Measurements from ENCODE around the gene ANKS1B. TPM values are rescaled to one million over a fixed set of nuclear protein-coding genes. Genes with fewer than 3 reads are reported as not detected.

Gene ANKS1B
- total RNA-seq, 1 donor from 2014 or later, result 11.3 TPM

GRCh38 chr12:99453836-99454538, 530.7 kb downstream of the ANKS1B start:
- Mint-ChIP-seq H3K4me1 (ENCODE audit: low read depth, unreplicated experiment) (peaks cover 12% of the 10 kb centered on the region), H3K9me3 (ENCODE audit: unreplicated experiment) (no peaks in the 10 kb centered on the region), H3K36me3 (ENCODE audit: unreplicated experiment) (no peaks in the 10 kb centered on the region), H3K27me3 (ENCODE audit: unreplicated experiment) (no peaks in the 10 kb centered on the region), H3K4me3 (ENCODE audit: unreplicated experiment) (no peak overlapping the region), H3K27ac (ENCODE audit: unreplicated experiment) (no peak overlapping the region)
- TF ChIP-seq CTCF (IDR thresholded peaks at IDR 0.05; ENCODE audit: partially characterized antibody, unreplicated experiment), result no peak
- no peak for DNase-seq

GRCh38 chr12:99450036-99450630, 534.6 kb downstream of the ANKS1B start:
- Mint-ChIP-seq H3K9me3 (ENCODE audit: unreplicated experiment) (no peaks in the 10 kb centered on the region), H3K4me1 (ENCODE audit: low read depth, unreplicated experiment) (peaks cover 10% of the 10 kb centered on the region), H3K4me3 (ENCODE audit: unreplicated experiment) (no peak overlapping the region), H3K27me3 (ENCODE audit: unreplicated experiment) (no peaks in the 10 kb centered on the region), H3K36me3 (ENCODE audit: unreplicated experiment) (no peaks in the 10 kb centered on the region), H3K27ac (ENCODE audit: unreplicated experiment) (no peak overlapping the region)
- TF ChIP-seq CTCF (IDR thresholded peaks at IDR 0.05; ENCODE audit: partially characterized antibody, unreplicated experiment), result no peak
- no peak for DNase-seq

GRCh38 chr12:99444859-99445316, 539.8 kb downstream of the ANKS1B start:
- no peak overlapping the region for H3K27ac Mint-ChIP-seq (ENCODE audit: unreplicated experiment)
- no peaks in the 10 kb centered on the region for H3K9me3 Mint-ChIP-seq (ENCODE audit: unreplicated experiment)
- H3K27me3 Mint-ChIP-seq (ENCODE audit: unreplicated experiment), result no peaks in the 10 kb centered on the region
- no peak for TF ChIP-seq CTCF (IDR thresholded peaks at IDR 0.05; ENCODE audit: partially characterized antibody, unreplicated experiment)
- H3K4me1 Mint-ChIP-seq (ENCODE audit: low read depth, unreplicated experiment), result no peaks in the 10 kb centered on the region
- no peaks in the 10 kb centered on the region for H3K36me3 Mint-ChIP-seq (ENCODE audit: unreplicated experiment)
- H3K4me3 Mint-ChIP-seq (ENCODE audit: unreplicated experiment), result no peak overlapping the region
- DNase-seq, result no peak

DNA sequence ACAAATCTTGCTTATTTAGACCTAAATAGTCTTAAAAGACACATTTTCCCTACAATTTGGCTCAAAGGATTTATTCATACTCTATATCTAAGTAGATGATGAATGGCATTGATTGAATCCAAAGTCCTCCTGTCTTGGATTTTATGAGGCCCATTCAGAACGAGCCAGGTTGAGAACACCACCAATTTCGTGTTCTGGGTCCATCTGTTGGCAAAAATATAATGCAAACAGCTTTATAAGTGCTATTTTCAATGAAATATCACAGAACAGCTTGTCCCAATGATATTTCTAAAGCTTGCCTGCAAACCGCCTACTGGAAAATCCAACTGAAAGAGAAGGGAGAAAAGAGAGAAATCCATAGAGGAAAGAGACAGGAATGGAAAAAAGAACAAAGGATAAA, 542.0 kb downstream of the ANKS1B start:
- Mint-ChIP-seq H3K27ac (ENCODE audit: unreplicated experiment) (no peak overlapping the region), H3K4me1 (ENCODE audit: low read depth, unreplicated experiment) (no peaks in the 10 kb centered on the region), H3K36me3 (ENCODE audit: unreplicated experiment) (no peaks in the 10 kb centered on the region), H3K9me3 (ENCODE audit: unreplicated experiment) (no peaks in the 10 kb centered on the region), H3K27me3 (ENCODE audit: unreplicated experiment) (no peaks in the 10 kb centered on the region), H3K4me3 (ENCODE audit: unreplicated experiment) (no peak overlapping the region)
- DNase-seq, result no peak
- no peak for TF ChIP-seq CTCF (IDR thresholded peaks at IDR 0.05; ENCODE audit: partially characterized antibody, unreplicated experiment)

DNA sequence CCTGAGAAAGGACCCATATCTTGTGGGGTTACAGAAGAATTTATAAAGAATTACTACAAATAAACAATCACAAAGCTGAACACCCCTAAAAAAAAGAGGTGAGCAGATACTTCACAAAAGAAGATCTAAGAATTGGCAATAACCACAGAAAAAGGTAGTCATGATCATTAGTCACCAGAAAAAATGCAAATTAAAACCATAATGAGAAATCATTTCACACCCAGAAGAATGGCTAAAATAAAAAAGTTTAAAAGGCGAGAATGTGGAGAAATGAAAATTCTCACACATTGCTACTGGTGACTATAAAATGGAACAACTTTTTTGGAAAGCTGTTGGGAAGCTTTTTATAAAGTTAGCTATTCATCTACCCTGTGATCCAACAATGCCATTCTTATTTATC, 545.3 kb downstream of the ANKS1B start:
- Mint-ChIP-seq H3K27ac (ENCODE audit: unreplicated experiment) (no peak overlapping the region), H3K36me3 (ENCODE audit: unreplicated experiment) (no peaks in the 10 kb centered on the region)

More for the DNA sequence above, 545.3 kb downstream of the ANKS1B start:
- H3K4me3 Mint-ChIP-seq (ENCODE audit: unreplicated experiment), result no peak overlapping the region
- H3K9me3 Mint-ChIP-seq (ENCODE audit: unreplicated experiment), result no peaks in the 10 kb centered on the region
- TF ChIP-seq CTCF (IDR thresholded peaks at IDR 0.05; ENCODE audit: partially characterized antibody, unreplicated experiment), result no peak
- no peaks in the 10 kb centered on the region for H3K27me3 Mint-ChIP-seq (ENCODE audit: unreplicated experiment)
- no peak for DNase-seq
- H3K4me1 Mint-ChIP-seq (ENCODE audit: low read depth, unreplicated experiment), result no peaks in the 10 kb centered on the region

Measured in glutamatergic neuron (in vitro differentiated cells).